ENCODE data around the gene GCN1.

DNA sequence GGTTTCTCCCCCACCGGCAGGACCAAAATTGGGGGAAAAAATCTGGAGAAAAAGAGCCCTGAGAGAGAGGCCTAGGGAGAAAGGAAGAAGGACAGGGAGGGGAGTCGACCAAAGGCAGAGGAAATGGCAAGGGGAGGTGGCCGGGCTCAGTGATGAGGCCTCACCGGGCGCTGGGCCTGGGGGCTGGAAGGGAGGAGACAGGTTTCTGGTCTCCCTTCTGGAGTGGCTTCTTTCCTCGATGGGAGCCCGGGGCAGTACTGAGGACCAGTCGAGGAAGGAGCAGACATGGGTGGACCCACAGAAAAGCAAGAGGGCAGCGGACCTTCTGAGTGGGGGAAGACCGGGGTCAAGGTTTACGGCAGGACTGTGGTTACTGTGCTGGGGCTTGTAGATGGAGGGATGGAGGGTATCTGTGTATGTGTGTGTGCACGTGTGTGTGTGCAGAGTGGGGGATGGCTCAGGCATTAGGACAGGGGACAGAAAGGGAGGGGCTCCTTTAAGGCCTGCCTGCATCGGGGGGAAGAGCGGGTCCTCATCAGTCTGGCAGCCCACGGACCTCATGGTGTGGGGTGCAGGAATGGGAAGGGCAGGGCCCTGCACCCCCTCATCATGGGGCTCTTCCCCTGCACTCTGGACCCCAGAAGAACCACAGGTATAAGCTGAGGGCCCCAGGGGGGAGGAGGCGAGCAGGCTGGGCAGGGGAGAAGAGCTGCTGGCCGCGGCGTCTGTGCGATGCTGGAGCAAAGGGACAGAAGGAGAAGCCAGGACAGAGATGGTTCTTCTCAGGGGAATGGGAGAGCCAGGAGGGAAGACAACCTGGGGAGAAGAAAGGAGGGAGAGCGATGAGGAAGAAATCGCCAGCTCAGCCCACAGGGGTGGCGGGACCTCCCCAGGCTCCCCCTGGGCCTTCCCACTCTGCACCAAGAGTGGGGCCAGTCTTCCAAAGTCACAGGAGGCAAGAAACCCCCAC lies 21.5 kb upstream of the GCN1 start:
- TF ChIP-seq EZH2phosphoT487 (IDR thresholded peaks at IDR 0.05; ENCODE audit: borderline replicate concordance, low read length), result no peak
- TF ChIP-seq, protein P1, sequence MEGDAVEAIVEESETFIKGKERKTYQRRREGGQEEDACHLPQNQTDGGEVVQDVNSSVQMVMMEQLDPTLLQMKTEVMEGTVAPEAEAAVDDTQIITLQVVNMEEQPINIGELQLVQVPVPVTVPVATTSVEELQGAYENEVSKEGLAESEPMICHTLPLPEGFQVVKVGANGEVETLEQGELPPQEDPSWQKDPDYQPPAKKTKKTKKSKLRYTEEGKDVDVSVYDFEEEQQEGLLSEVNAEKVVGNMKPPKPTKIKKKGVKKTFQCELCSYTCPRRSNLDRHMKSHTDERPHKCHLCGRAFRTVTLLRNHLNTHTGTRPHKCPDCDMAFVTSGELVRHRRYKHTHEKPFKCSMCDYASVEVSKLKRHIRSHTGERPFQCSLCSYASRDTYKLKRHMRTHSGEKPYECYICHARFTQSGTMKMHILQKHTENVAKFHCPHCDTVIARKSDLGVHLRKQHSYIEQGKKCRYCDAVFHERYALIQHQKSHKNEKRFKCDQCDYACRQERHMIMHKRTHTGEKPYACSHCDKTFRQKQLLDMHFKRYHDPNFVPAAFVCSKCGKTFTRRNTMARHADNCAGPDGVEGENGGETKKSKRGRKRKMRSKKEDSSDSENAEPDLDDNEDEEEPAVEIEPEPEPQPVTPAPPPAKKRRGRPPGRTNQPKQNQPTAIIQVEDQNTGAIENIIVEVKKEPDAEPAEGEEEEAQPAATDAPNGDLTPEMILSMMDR (conservative IDR thresholded peaks at IDR 0.05; ENCODE audit: low read depth, low read length), result no peak

Measured in PC-3 (cell line).